ENCODE results near the gene IPCEF1.
A peak's percentile ranks its signal among the peaks of the same experiment; 100 is the strongest.
"Not testable (repeated sequence)": the region's sequence is repeated elsewhere in the genome, so short reads cannot be mapped to it uniquely, and the experiment has no call there.

The IPCEF1 gene

GRCh38 chr6:154329350-154330170, 27.0 kb downstream of the IPCEF1 start:
- no peak for DNase-seq

GRCh38 chr6:154327313-154327712, 29.3 kb downstream of the IPCEF1 start:
- not testable (repeated sequence) for DNase-seq

DNA sequence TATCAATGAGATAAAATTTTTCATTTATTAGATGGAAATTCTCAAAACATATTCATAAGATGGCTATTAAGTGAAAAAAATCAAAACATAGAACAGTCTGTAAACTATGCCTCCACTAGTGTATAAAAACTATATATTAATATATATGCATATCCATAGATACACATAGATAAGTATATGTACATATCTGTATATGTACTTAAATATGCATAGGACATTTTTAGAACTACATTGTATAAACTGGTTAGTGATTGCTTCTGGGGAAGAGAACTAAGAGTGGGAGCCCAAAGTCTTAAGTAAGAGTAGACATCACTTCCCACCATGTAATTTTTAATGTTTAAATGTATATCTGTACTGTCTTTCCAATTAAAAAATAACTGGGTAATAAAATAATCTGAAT, 31.5 kb downstream of the IPCEF1 start:
- no peak for DNase-seq

DNA sequence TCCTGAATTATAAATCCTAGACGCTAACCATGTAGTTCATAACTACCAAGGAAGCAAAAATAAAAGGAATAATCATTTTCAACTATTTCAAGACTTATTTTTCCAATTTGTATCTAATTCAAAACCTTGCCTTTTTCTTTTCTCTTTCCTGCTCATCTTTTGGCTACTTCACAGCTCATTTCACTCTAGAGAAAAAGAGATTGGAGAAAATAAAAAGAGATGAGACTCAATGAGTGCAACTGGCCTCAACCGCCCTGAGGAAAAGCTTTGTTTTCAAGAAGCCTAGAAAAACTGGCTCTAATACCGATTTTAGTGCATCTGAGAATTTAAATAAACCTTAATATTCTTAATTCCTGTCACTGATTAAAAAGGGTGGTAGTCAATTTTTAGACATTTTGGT, 36.4 kb downstream of the IPCEF1 start:
- DNase-seq: no peak

DNA sequence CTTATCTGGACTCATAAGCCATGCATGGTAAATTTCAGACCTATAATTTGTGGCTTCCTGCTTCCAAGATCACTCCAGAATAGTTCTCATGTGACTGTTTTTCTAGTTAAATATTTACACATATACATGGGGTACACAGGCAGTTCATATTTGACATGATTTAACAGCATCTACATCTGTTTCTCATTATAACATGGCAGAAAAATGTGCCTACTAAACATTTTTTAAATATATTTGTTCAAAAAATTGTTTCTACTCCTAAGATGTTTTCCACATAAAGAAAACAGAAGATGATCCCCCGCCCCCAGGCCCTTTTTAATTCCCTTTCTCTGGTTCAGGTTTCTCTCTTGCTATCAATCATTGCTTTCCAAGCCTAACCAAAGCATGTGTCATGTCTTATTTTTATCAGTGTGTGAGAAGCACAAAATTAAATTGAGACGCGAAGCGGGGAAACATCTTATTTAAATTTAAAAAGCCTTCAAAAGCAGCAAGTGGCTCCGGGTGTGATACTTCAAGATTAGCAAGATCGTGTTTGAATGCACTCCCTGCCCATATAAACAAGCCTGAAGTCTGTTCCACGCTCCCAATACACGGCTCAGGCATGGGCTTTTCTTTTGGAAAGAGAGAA, 37.3 kb downstream of the IPCEF1 start:
- DNase-seq: no peak

GRCh38 chr6:154318721-154319120, 37.9 kb downstream of the IPCEF1 start:
- DNase-seq: no peak

GRCh38 chr6:154316131-154316530, 40.5 kb downstream of the IPCEF1 start:
- DNase-seq: no peak

DNA sequence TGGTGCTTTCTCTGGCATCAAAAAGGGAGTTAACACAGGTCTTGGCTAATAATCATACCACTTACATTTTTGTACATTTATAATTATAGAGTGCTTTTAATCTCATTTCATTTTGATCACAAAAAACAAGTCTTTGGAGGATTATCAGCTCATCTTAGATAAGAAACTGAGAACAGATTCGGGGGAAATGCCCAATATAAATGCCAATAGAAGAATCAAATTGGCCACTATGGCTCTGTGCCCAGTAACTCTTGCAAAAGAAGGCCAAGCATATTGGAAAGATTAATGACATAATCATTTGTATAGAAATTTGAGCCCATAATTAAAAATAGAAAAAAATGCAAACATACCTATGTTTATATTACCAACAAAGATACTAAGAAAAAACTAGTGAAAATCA, 42.5 kb downstream of the IPCEF1 start:
- no peak for DNase-seq

DNA sequence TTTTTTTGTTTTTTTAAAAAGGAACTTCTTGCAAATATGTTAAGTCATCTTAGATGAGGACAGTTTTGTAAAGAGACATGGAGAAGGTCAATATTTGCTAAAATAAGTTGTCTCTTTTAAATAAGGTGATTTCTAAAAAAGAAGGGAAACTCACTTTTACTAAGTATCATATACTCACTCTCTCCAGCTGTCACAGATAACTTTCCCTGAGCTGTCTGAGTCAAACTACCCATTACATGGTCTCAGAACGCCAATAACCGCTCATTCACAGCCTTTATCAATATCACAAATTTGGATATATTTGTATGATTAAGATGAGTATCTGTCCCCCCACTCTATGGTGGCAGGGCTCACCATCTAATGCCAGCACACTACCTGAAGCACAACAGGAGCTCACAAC, 47.6 kb downstream of the IPCEF1 start:
- DNase-seq: no peak

GRCh38 chr6:154307696-154308425, 48.7 kb downstream of the IPCEF1 start:
- no peak for DNase-seq

DNA sequence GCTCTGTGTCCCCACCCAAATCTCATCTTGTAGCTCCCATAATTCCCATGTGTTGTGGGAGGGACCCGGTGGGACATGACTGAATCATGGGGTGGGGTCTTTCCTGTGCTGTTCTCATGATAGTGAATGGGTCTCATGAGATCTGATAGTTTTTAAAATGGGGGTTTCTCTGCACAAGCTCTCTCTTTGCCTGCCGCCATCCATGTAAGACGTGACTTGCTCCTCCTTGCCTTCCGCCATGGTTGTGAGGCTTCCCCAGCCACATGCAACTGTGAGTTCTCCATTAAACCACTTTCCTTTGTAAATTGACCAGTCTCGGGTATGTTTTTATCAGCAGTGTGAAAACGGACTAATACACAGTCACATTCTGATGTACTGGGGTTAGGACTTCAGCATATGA, 49.5 kb downstream of the IPCEF1 start:
- DNase-seq: not testable (repeated sequence)

DNA sequence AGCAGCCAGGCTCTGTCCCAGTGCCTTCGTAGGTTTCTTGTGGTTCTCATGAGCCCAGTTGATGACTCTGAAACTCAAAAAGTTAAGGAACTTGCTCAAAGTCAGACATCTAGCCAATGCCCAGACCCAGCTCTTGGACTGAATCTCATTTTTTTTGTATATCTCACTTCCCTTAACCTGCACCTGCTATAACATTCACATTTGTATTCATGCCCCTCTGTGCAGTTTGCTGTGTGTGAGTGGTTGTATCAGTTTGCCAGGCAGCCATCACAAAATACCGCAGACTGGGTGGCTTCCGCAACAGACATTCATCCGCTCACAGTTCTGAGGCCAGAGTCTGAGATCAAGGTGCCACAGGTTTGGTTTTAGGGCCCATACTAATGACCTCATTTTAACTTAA, 49.9 kb downstream of the IPCEF1 start:
- no peak for DNase-seq

GRCh38 chr6:154304191-154304590, 52.4 kb downstream of the IPCEF1 start:
- no peak for DNase-seq

DNA sequence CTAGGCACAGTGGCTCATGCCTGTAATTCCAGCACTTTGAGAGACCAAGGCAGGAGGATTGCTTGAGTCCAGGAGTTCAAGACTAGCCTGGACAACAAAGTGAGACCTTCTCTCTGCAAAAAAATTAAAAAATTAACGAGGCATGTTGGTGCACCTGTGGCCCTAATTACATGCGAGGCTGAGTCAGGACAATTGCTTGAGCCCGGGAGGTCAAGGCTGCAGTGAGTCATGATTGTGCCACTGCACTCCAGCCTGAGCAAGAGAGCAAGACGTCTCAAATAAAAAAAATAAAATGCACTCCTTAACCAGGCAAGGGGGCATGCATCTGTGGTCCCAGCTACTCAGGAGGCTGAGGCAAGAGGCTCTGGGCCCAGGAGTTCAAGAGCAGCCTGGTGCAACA, 53.0 kb downstream of the IPCEF1 start:
- not testable (repeated sequence) for DNase-seq

- DNase-seq: peak; percentile 70
Measured at GRCh38 chr6:154301839-154302752, 54.5 kb downstream of the IPCEF1 start.

DNA sequence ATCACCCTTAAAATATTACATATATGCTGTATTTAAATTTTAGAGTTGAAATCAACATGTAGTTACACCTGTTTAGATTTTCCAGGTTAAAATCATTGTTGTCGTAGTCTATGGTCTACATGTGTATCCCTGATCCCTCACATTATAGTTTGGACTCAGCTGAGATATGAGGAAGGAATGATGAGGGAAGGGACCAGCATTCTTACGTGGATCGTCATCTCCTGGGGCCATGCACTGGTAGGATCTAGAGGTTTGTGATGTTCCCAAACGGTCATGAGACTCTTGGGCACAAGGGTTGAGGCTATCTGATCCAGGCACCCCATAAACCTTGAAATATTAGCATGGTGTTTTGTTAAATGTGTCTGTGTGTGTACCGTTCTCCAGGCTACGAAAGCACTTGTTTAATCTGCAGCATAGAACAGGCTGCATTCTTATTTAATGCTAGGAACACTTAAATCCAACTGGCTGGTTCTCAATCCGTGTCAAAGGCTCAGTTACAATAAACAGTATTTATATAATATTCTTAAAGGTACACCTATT, 55.4 kb downstream of the IPCEF1 start:
- no peak for DNase-seq

GRCh38 chr6:154298297-154298696, 58.3 kb downstream of the IPCEF1 start:
- peak; percentile 61 for DNase-seq

GRCh38 chr6:154297721-154298120, 58.9 kb downstream of the IPCEF1 start:
- DNase-seq: no peak

DNA sequence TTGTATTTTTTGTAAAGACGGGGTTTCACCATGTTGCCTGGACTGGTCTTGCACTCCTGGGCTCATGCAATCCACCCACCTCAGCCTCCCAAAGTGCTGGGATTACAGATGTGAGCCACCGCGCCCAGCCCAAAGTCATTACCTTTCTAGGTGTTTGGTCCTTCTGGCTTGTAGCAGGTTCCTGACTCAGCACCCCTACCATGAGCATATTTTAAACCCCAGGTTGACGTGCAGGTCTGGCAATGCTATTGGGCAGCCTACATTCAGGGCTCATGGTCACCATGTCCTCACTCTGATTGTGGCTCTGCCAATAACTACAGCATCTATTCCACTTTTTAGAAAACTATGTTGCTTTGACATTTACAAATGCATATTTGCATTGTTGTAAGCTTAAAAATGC, 59.4 kb downstream of the IPCEF1 start:
- no peak for DNase-seq

DNA sequence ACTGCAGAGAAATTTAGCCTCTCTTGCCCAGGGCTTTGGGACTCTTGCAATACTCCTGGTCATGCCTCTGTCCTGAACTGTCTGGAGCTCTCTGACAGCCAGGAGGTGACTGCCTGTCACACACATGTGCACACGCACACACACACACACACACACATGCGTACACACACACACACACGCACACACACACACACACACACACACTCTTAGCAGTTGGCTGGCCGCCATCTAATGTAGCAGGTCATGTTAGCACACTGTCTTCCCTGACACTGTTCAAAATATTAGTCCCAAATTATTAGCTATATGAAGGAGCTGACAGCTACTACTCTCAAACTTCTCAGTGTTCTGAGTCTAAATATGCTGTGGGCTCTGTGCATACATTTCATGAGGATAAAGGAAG, 60.9 kb downstream of the IPCEF1 start:
- no peak for DNase-seq

GRCh38 chr6:154292855-154293519, 63.6 kb downstream of the IPCEF1 start:
- DNase-seq: no peak

DNA sequence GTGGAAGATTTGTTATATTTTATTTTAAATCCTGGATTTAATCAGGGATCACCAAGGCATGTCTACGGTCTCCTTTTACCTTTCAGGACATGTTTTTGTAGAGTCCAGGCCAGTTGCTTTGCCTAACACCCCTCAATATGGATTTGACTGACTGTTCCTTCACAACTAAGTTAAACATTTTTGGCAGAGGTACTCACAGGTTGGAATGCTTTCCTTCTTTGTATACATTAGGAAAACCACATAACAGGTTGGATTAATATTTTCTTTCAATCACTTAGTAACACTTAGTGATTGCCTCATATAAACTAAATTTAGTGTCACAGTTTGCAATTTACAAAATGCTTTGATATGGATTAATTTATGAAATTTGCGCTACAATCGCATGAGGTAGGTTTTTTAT, 64.5 kb downstream of the IPCEF1 start:
- no peak for DNase-seq

Measured in activated CD4-positive, alpha-beta T cell treated with anti-CD3 and anti-CD28 coated beads, Interleukin-2, Interleukin-6, amounts not matched to agents 100 ng/mL and 50 ng/mL, durations not matched to agents 16 hours and 8 hours (primary cell).